HepG2 (cell line): ENCODE data around the gene CAMTA1. TPM values are rescaled to one million over a fixed set of nuclear protein-coding genes. Genes with fewer than 3 reads are reported as not detected.

Source experiments
- ATAC-seq: fragments of 200-7000 bp; cut with Tn5 transposase; 3 replicates; pipeline ENCODE4 v1.9.1; 2020; ENCODE audit warnings: mild to moderate bottlenecking, moderate library complexity
- BruUV-seq: library from RNA; stranded (reverse); fragments of 400-500 nt; replicated peaks from 2 replicates; lab custom pipeline; 2021; lab: Mats Ljungman, UMichigan
- CTCF ChIA-PET: fragments of 300-600 bp; formaldehyde crosslinking; extraction: SDS; loops from one replicate; lab custom pipeline; 2021; ENCODE audit warnings: low total read pairs, inconsistent platforms, low intra/inter-chr PET ratio; lab: Yijun Ruan, JAX
- POLR2A ChIA-PET: fragments of 350-600 bp; sonication (Branson Sonifier 250); formaldehyde crosslinking; loops from one replicate; lab custom pipeline; 2020; ENCODE audit warnings: antibody characterized with exemption, inconsistent platforms; lab: Yijun Ruan, JAX
- DNase-seq: peaks from one replicate; pipeline ENCODE4 v3.0.0-alpha.2; 2015; ENCODE audit warnings: low spot score
- FAIRE-seq: peaks from 3 replicates; lab custom pipeline; 2011; peaks lifted over from hg19 to GRCh38; lab: Jason Lieb, UNC
- H2AFZ ChIP-seq: one replicate; pipeline ENCODE4 v1.6.1; 2011; ENCODE audit warnings: low read length, inconsistent platforms
- H3K27ac ChIP-seq: fragments of 300-600 bp; 3 replicates; pipeline ENCODE4 v1.8.0; 2011; ENCODE audit warnings: mixed run types, mild to moderate bottlenecking, mixed read lengths, low read length, inconsistent platforms; ENCODE audit not compliant: insufficient read depth; ENCODE audit errors: extremely low read length
- H3K27me3 ChIP-seq, 2 experiments: fragments of 200-600 bp in 1 of 2; 2 replicates in 1 of 2; 3 replicates in 1 of 2; pipeline versions ENCODE4 v1.6.0 to v1.8.0; 2011; ENCODE audit warnings: low read length in 2 of 2, mild to moderate bottlenecking in 2 of 2, moderate library complexity in 2 of 2, inconsistent platforms in 1 of 2; ENCODE audit not compliant: insufficient read depth in 2 of 2, control insufficient read depth in 1 of 2
- H3K36me3 ChIP-seq, 2 experiments: fragments of 200-600 bp in 1 of 2; replicated peaks in 1 of 2; 2 replicates in 1 of 2; 3 replicates in 1 of 2; pipeline versions ENCODE4 v1.5.1 to v1.8.0; 2011; ENCODE audit warnings: low read length in 2 of 2, inconsistent platforms in 1 of 2; ENCODE audit not compliant: insufficient read depth in 2 of 2, control insufficient read depth in 1 of 2
- H3K4me1 ChIP-seq: 2 replicates; pipeline ENCODE4 v1.5.1; 2012; ENCODE audit warnings: low read length, inconsistent platforms; ENCODE audit not compliant: insufficient read depth
- H3K4me2 ChIP-seq: 2 replicates; pipeline ENCODE4 v1.6.0; 2011; ENCODE audit warnings: low read depth, low read length, inconsistent platforms
- H3K4me3 ChIP-seq, 3 experiments: fragments of 200-600 bp in 1 of 3; sonication (generic), shearing (Covaris generic) in 1 of 3; replicated peaks in 1 of 3; 2 replicates each; pipeline ENCODE4 v1.5.1; 2011 to 2016; ENCODE audit warnings: low read length in 3 of 3, inconsistent platforms in 2 of 3, low read depth in 2 of 3, mild to moderate bottlenecking in 2 of 3, control low read depth in 1 of 3, mixed read lengths in 1 of 3; ENCODE audit not compliant: insufficient read depth in 1 of 3
- H3K79me2 ChIP-seq: one replicate; pipeline ENCODE4 v1.6.1; 2011; ENCODE audit warnings: low read length, inconsistent platforms; ENCODE audit not compliant: insufficient read depth
- H3K9ac ChIP-seq: 2 replicates; pipeline ENCODE4 v1.6.0; 2011; ENCODE audit warnings: mild to moderate bottlenecking, low read depth, low read length, inconsistent platforms; ENCODE audit not compliant: insufficient read depth
- H3K9me3 ChIP-seq: 2 replicates; pipeline ENCODE4 v1.5.1; 2012; ENCODE audit warnings: mild to moderate bottlenecking, low read length
- H4K20me1 ChIP-seq: 2 replicates; pipeline ENCODE4 v1.6.0; 2011; ENCODE audit warnings: inconsistent platforms, mild to moderate bottlenecking, low read length, moderate library complexity; ENCODE audit not compliant: insufficient read depth
- ATM ChIP-seq: fragments of 450-650 bp; IDR thresholded peaks from 2 replicates; pipeline ENCODE4 v1.7.1; 2017; ENCODE audit warnings: mild to moderate bottlenecking, borderline replicate concordance
- BRD4 ChIP-seq: sonication (generic); formaldehyde crosslinking; IDR thresholded peaks from 2 replicates; pipeline ENCODE4 v1.4.0; 2020; ENCODE audit warnings: missing genetic modification reagents
- SMAD9 ChIP-seq: sonication (generic); formaldehyde crosslinking; IDR thresholded peaks from 2 replicates; pipeline ENCODE4 v1.5.1; 2020; ENCODE audit warnings: mild to moderate bottlenecking, missing genetic modification reagents
- SMC3 ChIP-seq: IDR thresholded peaks from 2 replicates; pipeline ENCODE4 v1.6.1; 2011; ENCODE audit warnings: low read length, improper control_type of control experiment
- ZNF775 ChIP-seq: sonication (generic); formaldehyde crosslinking; IDR thresholded peaks from 2 replicates; pipeline ENCODE4 v1.4.0; 2020; ENCODE audit warnings: missing genetic modification reagents, mild to moderate bottlenecking, moderate library complexity, borderline replicate concordance
- WGBS: methylation state at CpG from one replicate; pipeline ENCODE4 v1.1.6; 2017; ENCODE audit warnings: low lambda C conversion rate; 5-methylcytosine and 5-hydroxymethylcytosine counted together
- in situ Hi-C: cut with HindIII; loops from 2 replicates; pipeline ENCODE4 v1.10.0; 2017; ENCODE audit warnings: low pct_unique_long_range_greater_than_20kb; ENCODE audit not compliant: extremely low pct_ligation_motif_present
- intact Hi-C: fragments of 100-400 bp; cut with micrococcal nuclease; formaldehyde crosslinking; loops from one replicate; pipeline ENCODE4 v1.10.0; 2022; ENCODE audit not compliant: unreplicated experiment
- polyA plus RNA-seq, 8 experiments: library from polyadenylated mRNA; depleted of rRNA in 3 of 8; stranded (reverse) in 7 of 8; unstranded in 1 of 8; fragments of >200 nt; fragmentation: Illumina TruSeq in 4 of 8; extraction: Trizol in 4 of 8; gene quantifications; 2 replicates each; pipeline versions ENCODE4 v1.2.1 to v1.2.3, GENCODE V29; 2011 to 2016; ENCODE audit warnings: low read depth in 4 of 8, missing spikeins in 1 of 8, mixed read lengths in 1 of 8; ENCODE audit not compliant: insufficient read depth in 1 of 8
- total RNA-seq, 5 experiments: library from RNA; depleted of rRNA; stranded (reverse); fragments of >200 nt; fragmentation: Illumina TruSeq; extraction: Trizol; gene quantifications; 2 replicates each; pipeline ENCODE4 v1.2.3, GENCODE V29; 2016; ENCODE audit warnings: low read depth in 1 of 5
- TF ChIP-seq, protein P1 (sequence below): sonication (generic); formaldehyde crosslinking; IDR thresholded peaks from 2 replicates; pipeline ENCODE4 v1.4.0; 2020; ENCODE audit warnings: mild to moderate bottlenecking, low read depth, missing genetic modification reagents
- TF ChIP-seq, protein P2 (sequence below): IDR thresholded peaks from 2 replicates; pipeline ENCODE4 v1.6.1; 2016; ENCODE audit warnings: low read depth
- TF ChIP-seq, protein P3 (sequence below): sonication (generic); formaldehyde crosslinking; IDR thresholded peaks from 2 replicates; pipeline ENCODE4 v1.4.0; 2020; ENCODE audit warnings: mild to moderate bottlenecking, missing genetic modification reagents
- TF ChIP-seq, protein P4 (sequence below): sonication (generic); formaldehyde crosslinking; IDR thresholded peaks from 2 replicates; pipeline ENCODE4 v1.5.1; 2020; ENCODE audit warnings: mild to moderate bottlenecking, missing genetic modification reagents, moderate library complexity

Gene CAMTA1
- total and polyA plus RNA-seq, 2 of the 13 experiments (the other 11 are each of a cell fraction or from before 2014, with no cell fraction given) = 25.0 to 36.4 TPM

DNA sequence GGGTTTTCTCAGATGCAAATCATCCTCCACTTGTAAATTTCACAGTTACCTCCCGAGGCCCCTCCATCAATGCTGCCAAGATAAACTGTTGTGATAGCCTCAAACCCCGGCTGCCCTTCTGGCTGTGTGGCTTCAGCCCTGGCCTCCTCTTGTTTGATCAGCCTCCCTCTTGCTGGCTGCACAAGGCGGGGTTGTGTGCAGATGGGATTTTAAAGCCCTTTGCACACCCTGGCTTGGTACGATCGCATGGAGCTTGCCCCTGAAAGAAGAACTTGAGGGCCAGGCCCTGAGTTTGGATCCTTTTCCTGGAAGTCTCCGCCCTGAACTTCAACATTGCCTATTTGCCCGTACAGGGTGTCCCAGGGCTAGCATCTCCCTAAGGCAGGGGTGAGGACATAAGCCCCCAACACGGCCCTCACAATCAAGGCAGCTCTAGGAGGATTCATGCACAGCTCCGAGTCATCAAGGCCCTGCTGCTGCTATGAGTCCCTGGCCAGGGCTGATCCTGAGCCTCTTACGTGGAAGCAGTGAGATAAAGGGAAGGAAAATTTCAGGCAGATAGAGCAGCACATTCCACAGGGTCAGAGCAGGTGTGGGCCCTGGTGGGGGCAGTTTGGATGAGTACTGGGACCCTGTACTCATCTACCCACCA, 804.6 kb downstream of the CAMTA1 start:
- 8% methylated on average over 4 of the region's 10 CpGs for WGBS
- peaks cover 6 to 64% of the 10 kb centered on the region in 2 experiments for H3K27me3 ChIP-seq

More for the DNA sequence above, 804.6 kb downstream of the CAMTA1 start:
- H3K4me2 ChIP-seq = no peak overlapping the region
- no peak overlapping the region for H2AFZ ChIP-seq
- H3K9me3 ChIP-seq = no peaks in the 10 kb centered on the region
- CTCF ChIA-PET = no interaction called here
- TF ChIP-seq, protein P1, sequence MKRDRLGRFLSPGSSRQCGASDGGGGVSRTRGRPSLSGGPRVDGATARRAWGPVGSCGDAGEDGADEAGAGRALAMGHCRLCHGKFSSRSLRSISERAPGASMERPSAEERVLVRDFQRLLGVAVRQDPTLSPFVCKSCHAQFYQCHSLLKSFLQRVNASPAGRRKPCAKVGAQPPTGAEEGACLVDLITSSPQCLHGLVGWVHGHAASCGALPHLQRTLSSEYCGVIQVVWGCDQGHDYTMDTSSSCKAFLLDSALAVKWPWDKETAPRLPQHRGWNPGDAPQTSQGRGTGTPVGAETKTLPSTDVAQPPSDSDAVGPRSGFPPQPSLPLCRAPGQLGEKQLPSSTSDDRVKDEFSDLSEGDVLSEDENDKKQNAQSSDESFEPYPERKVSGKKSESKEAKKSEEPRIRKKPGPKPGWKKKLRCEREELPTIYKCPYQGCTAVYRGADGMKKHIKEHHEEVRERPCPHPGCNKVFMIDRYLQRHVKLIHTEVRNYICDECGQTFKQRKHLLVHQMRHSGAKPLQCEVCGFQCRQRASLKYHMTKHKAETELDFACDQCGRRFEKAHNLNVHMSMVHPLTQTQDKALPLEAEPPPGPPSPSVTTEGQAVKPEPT (CRISPR knock-in tag) = no peak
- TF ChIP-seq, protein P2, sequence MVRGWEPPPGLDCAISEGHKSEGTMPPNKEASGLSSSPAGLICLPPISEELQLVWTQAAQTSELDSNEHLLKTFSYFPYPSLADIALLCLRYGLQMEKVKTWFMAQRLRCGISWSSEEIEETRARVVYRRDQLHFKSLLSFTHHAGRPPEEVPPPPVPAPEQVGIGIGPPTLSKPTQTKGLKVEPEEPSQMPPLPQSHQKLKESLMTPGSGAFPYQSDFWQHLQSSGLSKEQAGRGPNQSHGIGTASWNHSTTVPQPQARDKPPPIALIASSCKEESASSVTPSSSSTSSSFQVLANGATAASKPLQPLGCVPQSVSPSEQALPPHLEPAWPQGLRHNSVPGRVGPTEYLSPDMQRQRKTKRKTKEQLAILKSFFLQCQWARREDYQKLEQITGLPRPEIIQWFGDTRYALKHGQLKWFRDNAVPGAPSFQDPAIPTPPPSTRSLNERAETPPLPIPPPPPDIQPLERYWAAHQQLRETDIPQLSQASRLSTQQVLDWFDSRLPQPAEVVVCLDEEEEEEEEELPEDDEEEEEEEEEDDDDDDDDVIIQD (CRISPR knock-in tag) = no peak
- TF ChIP-seq SMC3 (no peak), SMAD9 (CRISPR knock-in tag) (no peak), BRD4 (no peak), ZNF775 (CRISPR knock-in tag) (no peak), ATM (no peak)
- TF ChIP-seq, protein P3, sequence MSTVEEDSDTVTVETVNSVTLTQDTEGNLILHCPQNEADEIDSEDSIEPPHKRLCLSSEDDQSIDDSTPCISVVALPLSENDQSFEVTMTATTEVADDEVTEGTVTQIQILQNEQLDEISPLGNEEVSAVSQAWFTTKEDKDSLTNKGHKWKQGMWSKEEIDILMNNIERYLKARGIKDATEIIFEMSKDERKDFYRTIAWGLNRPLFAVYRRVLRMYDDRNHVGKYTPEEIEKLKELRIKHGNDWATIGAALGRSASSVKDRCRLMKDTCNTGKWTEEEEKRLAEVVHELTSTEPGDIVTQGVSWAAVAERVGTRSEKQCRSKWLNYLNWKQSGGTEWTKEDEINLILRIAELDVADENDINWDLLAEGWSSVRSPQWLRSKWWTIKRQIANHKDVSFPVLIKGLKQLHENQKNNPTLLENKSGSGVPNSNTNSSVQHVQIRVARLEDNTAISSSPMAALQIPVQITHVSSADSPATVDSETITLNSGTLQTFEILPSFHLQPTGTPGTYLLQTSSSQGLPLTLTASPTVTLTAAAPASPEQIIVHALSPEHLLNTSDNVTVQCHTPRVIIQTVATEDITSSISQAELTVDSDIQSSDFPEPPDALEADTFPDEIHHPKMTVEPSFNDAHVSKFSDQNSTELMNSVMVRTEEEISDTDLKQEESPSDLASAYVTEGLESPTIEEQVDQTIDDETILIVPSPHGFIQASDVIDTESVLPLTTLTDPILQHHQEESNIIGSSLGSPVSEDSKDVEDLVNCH (CRISPR knock-in tag) = no peak
- TF ChIP-seq, protein P4, sequence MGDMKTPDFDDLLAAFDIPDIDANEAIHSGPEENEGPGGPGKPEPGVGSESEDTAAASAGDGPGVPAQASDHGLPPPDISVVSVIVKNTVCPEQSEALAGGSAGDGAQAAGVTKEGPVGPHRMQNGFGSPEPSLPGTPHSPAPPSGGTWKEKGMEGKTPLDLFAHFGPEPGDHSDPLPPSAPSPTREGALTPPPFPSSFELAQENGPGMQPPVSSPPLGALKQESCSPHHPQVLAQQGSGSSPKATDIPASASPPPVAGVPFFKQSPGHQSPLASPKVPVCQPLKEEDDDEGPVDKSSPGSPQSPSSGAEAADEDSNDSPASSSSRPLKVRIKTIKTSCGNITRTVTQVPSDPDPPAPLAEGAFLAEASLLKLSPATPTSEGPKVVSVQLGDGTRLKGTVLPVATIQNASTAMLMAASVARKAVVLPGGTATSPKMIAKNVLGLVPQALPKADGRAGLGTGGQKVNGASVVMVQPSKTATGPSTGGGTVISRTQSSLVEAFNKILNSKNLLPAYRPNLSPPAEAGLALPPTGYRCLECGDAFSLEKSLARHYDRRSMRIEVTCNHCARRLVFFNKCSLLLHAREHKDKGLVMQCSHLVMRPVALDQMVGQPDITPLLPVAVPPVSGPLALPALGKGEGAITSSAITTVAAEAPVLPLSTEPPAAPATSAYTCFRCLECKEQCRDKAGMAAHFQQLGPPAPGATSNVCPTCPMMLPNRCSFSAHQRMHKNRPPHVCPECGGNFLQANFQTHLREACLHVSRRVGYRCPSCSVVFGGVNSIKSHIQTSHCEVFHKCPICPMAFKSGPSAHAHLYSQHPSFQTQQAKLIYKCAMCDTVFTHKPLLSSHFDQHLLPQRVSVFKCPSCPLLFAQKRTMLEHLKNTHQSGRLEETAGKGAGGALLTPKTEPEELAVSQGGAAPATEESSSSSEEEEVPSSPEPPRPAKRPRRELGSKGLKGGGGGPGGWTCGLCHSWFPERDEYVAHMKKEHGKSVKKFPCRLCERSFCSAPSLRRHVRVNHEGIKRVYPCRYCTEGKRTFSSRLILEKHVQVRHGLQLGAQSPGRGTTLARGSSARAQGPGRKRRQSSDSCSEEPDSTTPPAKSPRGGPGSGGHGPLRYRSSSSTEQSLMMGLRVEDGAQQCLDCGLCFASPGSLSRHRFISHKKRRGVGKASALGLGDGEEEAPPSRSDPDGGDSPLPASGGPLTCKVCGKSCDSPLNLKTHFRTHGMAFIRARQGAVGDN (CRISPR knock-in tag) = no peak
- no peak overlapping the region for H3K9ac ChIP-seq
- H3K36me3 ChIP-seq = no peaks in the 10 kb centered on the region
- BruUV-seq = no TSS peak
- H3K27ac ChIP-seq = no peak overlapping the region
- DNase-seq = no peak
- no peaks in the 10 kb centered on the region for H3K4me1 ChIP-seq
- intact Hi-C loops = no loop called here
- POLR2A ChIA-PET = no interaction called here
- no peaks in the 10 kb centered on the region for H4K20me1 ChIP-seq
- H3K4me3 ChIP-seq = no peak overlapping the region
- no peak for ATAC-seq
- FAIRE-seq = no peak
- no peaks in the 10 kb centered on the region for H3K79me2 ChIP-seq
- in situ Hi-C loops = no loop called here
